ENCODE measurements around the gene DUSP2. TPM values are rescaled to one million over a fixed set of nuclear protein-coding genes. Genes with fewer than 3 reads are reported as not detected.

The DUSP2 gene
- polyA plus RNA-seq, 10 donors, result 2.5 to 10.3 (median 4.4) TPM

DNA sequence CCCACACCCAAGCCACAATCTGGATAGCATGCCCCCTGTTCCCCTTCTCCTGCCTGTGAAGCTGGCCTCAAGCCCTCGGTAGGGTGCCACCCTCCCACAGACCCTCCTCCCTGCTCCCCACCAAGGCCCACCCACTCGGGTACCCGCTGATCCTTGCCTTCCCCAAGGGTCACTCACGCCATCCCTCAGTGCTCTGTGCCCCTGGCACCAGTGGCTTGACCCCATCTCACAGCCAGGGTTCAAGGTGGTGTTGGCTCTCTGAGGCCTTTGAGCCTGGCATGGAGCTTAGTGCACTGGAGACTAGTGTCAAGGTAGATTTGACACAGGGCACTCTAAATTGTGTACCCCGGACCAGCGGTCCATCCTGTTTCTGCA, 40.8 kb downstream of the DUSP2 start:
- no peak for DNase-seq

DNA sequence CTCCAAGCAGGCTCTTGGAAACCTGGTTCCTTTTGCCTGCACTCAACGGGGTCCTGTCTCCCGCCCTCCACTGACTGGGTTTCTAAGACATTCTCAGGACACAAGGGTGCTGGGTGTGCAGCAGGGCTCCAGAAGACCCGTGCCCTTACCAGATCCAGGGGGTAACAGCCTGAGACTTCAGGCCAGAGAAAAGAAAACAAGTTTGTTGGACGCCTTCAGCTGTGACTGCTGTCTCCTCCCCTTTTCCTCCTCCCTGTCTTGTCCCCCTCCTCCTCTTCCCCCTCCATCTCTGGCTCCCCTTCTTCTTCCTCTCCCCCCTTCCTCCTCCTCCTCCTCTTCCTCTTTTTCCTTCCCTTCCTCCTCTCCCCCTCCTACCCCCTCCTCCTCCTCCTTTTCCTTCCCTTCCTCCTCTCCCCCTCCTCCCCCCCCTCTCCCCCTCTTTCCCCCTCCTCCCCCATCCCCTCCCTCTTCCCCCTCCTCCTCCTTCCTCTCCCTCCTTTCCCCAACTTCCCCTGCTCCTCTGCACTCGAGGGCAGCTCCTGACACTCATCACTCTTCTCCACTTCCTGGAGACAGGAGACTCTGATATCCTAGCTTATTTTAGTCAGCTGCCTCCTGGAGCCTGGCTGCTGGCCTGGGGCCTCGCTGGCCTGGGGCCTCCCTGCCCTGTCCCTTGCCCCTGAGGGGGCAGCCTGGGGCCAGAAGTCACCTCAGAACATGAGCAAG, 41.3 kb downstream of the DUSP2 start:
- no peak for DNase-seq

DNA sequence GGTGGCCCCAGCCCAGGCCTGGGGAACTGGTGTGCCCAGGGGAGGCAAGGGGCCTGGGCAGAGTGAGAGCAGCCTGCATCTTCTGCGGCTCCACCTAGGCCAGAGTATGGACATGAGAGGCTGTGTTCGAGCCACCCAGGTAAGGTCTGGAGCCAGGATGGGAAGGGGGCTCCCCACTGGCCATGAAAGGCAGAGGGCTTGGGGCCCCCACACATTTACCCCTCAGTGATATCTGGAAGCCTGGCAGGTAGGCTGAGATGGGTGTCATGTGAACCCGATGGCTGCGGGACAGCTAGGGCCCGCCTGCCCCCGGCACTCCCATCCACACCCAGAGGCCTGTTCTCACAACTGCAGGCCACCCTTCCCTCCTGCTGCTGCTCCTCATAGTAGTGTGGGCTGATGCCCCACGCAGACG, 42.0 kb downstream of the DUSP2 start:
- DNase-seq, result no peak

DNA sequence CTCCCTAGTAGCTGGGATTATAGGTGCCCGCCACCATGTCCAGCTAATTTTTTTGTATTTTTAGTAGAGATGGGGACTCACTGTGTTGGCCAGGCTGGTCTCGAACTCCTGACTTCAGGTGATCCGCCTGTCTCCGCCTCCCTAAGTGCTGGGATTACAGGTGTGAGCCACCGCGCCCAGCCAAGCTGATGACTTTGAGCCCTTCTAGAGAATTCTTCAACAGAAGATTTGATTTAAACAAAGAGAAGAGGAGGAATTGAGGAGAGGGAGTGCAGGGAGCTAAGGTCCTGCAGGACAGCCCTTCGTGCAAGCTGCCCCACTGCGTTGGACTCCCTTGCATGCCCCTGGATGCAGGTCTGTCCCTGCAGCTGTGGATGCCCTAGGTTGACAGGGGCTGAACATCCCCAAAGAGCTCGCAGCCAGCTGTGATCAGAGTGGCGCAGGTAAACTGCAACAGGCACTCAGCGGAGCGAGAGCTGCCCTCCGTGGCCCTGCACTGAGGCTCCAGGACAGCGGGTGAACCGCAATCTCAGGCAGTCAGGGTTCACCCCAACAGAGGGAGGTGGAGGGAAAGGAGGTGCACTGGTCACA, 42.5 kb downstream of the DUSP2 start:
- DNase-seq, result no peak

DNA sequence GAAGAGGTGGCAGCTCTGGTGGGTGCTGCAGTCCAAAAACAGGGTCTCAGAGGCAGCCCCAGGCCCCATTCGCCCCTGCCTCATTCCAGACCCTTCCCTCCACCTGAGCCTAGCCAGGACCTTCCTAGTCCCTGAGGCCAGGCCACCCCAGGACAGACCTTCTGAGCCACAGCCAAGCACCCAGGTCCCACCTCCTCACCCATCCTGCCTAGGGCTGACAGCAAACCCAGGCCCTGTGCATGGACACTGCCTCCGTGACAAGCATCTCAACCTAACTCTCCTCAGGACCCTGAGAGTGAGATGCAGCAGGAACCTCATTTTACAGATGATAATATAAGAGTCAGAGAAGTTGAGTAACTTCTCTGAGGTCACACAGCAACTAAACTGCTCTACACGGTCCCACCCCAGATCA, 44.3 kb downstream of the DUSP2 start:
- no peak for DNase-seq

GRCh38 chr2:96099861-96100798, 45.1 kb downstream of the DUSP2 start:
- DNase-seq, result no peak

DNA sequence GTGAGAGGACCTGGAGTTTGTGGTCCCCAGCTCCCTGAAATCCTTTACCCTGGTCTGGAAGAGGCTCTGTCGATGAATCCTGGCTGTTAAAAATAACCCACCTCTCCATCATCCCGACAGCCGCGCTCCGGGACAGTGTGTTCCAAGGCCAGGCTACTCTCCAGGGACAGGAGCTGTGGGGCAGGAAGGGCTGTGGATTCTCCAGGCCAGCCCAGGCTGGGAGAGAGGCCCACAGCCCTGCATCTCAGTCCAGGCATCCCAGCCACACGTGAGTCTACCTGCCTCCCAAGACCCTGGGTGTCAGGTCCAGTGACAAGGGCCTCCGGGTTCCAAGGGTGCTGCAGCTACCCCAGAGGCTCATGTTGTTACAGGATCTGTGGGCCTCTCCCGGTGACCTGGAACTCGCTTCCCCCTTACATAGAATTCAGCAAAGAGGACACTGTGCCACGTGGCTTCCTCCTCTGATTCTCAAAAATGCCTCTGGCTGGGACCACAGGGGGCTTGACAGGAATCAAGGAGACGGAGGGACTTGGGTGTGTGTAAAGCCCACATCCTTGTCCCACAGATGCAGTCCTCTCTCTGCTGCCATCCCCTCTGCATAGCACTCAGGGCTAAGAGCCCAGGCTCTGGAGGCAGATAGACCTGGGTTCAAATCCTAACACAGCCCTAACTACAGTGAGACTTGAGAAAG, 46.2 kb downstream of the DUSP2 start:
- DNase-seq, result no peak

- DNase-seq, result no peak
These were observed 47.1 kb downstream of the DUSP2 start for GRCh38 chr2:96097951-96098823.

- no peak for DNase-seq
These were observed 47.8 kb downstream of the DUSP2 start for GRCh38 chr2:96097441-96097840.

DNA sequence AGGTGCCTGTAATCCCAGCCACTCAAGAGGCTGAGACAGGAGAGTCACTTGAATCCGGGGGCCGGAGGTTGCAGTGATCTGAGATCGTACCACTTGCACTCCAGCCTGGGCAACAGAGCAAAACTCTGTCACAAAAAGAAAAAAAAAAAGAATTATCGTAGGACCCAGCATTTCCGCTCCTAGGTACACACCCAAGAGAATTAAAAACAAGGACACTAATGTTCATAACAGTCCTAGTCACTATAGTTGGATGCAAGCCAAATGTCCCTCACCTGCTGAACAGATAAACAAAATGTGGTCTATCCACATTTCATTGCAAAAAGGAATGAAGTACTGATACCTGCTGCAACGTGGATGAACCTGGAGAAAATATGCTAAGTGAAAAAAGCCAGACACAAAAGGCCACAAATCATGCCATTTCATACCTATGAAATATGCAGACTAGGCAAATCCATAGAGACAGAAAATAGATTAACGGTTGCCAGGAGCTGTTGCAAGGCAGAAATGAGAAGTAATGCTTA, 50.1 kb downstream of the DUSP2 start:
- DNase-seq, result no peak

DNA sequence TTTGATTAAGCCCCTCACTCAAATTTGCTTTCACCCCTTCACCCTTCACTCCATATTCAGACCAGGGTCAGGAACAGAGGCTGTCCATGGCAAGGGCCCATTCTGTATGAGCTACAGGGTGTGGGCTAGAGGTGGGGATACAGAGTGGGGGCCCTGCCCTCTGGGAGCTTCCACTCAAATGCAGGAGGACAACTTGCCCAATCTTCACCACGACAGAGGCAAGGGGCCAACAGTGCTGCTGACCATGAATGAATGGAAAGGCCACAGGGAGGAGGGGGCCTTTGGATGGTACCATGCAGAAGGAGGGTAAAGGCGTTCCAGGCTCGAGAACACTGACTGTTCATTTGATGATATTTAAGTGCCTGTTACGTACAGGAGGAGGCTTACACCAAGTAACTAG, 51.7 kb downstream of the DUSP2 start:
- DNase-seq, result no peak

Other genes starting within 250 kb of the DUSP2 start
- 10 to 100 TPM; 14.3 to 59.4 (median 33.9) TPM for gene ANKRD36C, start 153.6 kb downstream of the DUSP2 start, polyA plus RNA-seq (ENCODE audit: insufficient read length in 10 of 10)
- 1 to 10 TPM; 2.2 to 9.0 (median 5.2) TPM for gene GPAT2, start 110.5 kb downstream of the DUSP2 start, polyA plus RNA-seq (ENCODE audit: insufficient read length in 10 of 10)
- 1 to 10 TPM; 1.9 to 3.8 (median 3.0) TPM for gene ADRA2B, start 28.9 kb downstream of the DUSP2 start, polyA plus RNA-seq (ENCODE audit: insufficient read length in 10 of 10)
- under 1 TPM in 5 of 10 donors, not detected in 5; 0.11 to 0.23 (median 0.18) TPM for gene ASTL, start 6.9 kb downstream of the DUSP2 start, polyA plus RNA-seq (ENCODE audit: insufficient read length in 10 of 10)
- gene STARD7, start 63.4 kb upstream of the DUSP2 start, polyA plus RNA-seq (ENCODE audit: insufficient read length in 10 of 10), result 100 to 1,000 TPM in 6 of 10 donors, 10 to 100 TPM in 4; 82.6 to 152 (median 105) TPM
- 10 to 100 TPM; 23.7 to 31.1 (median 25.3) TPM for gene TMEM127, start 120.6 kb upstream of the DUSP2 start, polyA plus RNA-seq (ENCODE audit: insufficient read length in 10 of 10)
- gene CIAO1, start 120.8 kb upstream of the DUSP2 start, polyA plus RNA-seq (ENCODE audit: insufficient read length in 10 of 10), result 10 to 100 TPM; 32.5 to 49.9 (median 43.9) TPM
- 100 to 1,000 TPM in 2 of 10 donors, 10 to 100 TPM in 8; 78.0 to 108 (median 89.2) TPM for gene SNRNP200, start 160.1 kb upstream of the DUSP2 start, polyA plus RNA-seq (ENCODE audit: insufficient read length in 10 of 10)
- 1 to 10 TPM; 2.3 to 6.0 (median 3.3) TPM for gene ITPRIPL1, start 179.9 kb upstream of the DUSP2 start, polyA plus RNA-seq (ENCODE audit: insufficient read length in 10 of 10)
- gene NCAPH, start 190.3 kb upstream of the DUSP2 start, polyA plus RNA-seq (ENCODE audit: insufficient read length in 10 of 10), result 10 to 100 TPM in 4 of 10 donors, 1 to 10 TPM in 6; 7.0 to 17.9 (median 9.6) TPM

All from muscle of back (tissue), 11 donors.